GM12878 (cell line): ENCODE data around the gene NFAT5.

Experiments used
- BCL3 ChIP-seq: IDR thresholded peaks from 2 replicates; pipeline ENCODE4 v1.6.1; 2011; ENCODE audit warnings: borderline replicate concordance, low read depth, mild to moderate bottlenecking, moderate library complexity, low read length; ENCODE audit not compliant: insufficient read depth, poor library complexity, severe bottlenecking
- BMI1 ChIP-seq: fragments of 450-650 bp; IDR thresholded peaks from 2 replicates; pipeline ENCODE4 v1.6.1; 2016; ENCODE audit warnings: mild to moderate bottlenecking, moderate library complexity, borderline replicate concordance
- EP300 ChIP-seq, 2 experiments: fragments of 150-350 bp in 1 of 2; IDR thresholded peaks; 2 replicates each; pipeline ENCODE4 v1.6.1; 2011 to 2012; ENCODE audit warnings: low read depth in 2 of 2, low read length in 2 of 2, borderline replicate concordance in 1 of 2, improper control_type of control experiment in 1 of 2, inconsistent platforms in 1 of 2; ENCODE audit not compliant: control insufficient read depth in 1 of 2
- NFYB ChIP-seq: IDR thresholded peaks from 2 replicates; pipeline ENCODE4 v1.6.1; 2011; ENCODE audit warnings: low read depth, mild to moderate bottlenecking, low read length, improper control_type of control experiment, moderate library complexity; ENCODE audit not compliant: insufficient read depth
- RCOR1 ChIP-seq: conservative IDR thresholded peaks from 2 replicates; pipeline ENCODE4 v1.6.1; 2012; ENCODE audit warnings: low read depth, low read length, improper control_type of control experiment

GRCh38 chr16:69553332-69553731 is 12.4 kb upstream of the NFAT5 start:
- no peak for TF ChIP-seq EP300 (IDR thresholded peaks at IDR 0.05; ENCODE audit: borderline replicate concordance in 1 of 2, control insufficient read depth in 1 of 2, low read depth in 2 of 2, low read length in 2 of 2)
- TF ChIP-seq NFYB: no peak
- TF ChIP-seq BCL3: no peak
- TF ChIP-seq BMI1: no peak
- no peak for TF ChIP-seq RCOR1
